DOHH2 (cell line): ENCODE results near the gene ZNF654.

Experiments used
- H3F3A ChIP-seq: fragments of 200-600 bp; sonication (generic), shearing (Covaris generic); 2 replicates; pipeline ENCODE4 v1.6.0; 2016; ENCODE audit warnings: antibody characterized with exemption, mild to moderate bottlenecking; ENCODE audit not compliant: control insufficient read depth, insufficient read depth
- H3K27ac ChIP-seq: fragments of 200-600 bp; sonication (generic); 2 replicates; pipeline ENCODE4 v1.5.1; 2014; ENCODE audit warnings: low read depth, mild to moderate bottlenecking, low read length, moderate library complexity
- H3K27me3 ChIP-seq: fragments of 200-600 bp; sonication (generic); 2 replicates; pipeline ENCODE4 v1.6.1; 2014; ENCODE audit warnings: mild to moderate bottlenecking, low read length, mixed read lengths; ENCODE audit not compliant: control insufficient read depth
- H3K36me3 ChIP-seq: fragments of 200-600 bp; sonication (generic); 2 replicates; pipeline ENCODE4 v1.6.1; 2014; ENCODE audit warnings: mild to moderate bottlenecking, low read length, moderate library complexity, mixed read lengths; ENCODE audit not compliant: control insufficient read depth
- H3K4me1 ChIP-seq: fragments of 200-600 bp; sonication (generic); 2 replicates; pipeline ENCODE4 v1.6.1; 2014; ENCODE audit warnings: mild to moderate bottlenecking, low read length, mixed read lengths; ENCODE audit not compliant: control insufficient read depth
- H3K4me2 ChIP-seq: fragments of 200-600 bp; sonication (generic); 2 replicates; pipeline ENCODE4 v1.6.0; 2014; ENCODE audit warnings: mild to moderate bottlenecking, low read length, moderate library complexity
- H3K4me3 ChIP-seq: fragments of 200-600 bp; sonication (generic); 2 replicates; pipeline ENCODE4 v1.5.1; 2014; ENCODE audit warnings: mild to moderate bottlenecking, low read length, mixed read lengths
- H3K79me2 ChIP-seq: fragments of 200-600 bp; sonication (generic); 2 replicates; pipeline ENCODE4 v1.6.1; 2014; ENCODE audit warnings: mild to moderate bottlenecking, low read length, mixed read lengths; ENCODE audit not compliant: control insufficient read depth
- H3K9me2 ChIP-seq: fragments of 200-600 bp; sonication (generic); replicated peaks from 2 replicates; pipeline ENCODE4 v1.6.1; 2014; ENCODE audit warnings: mild to moderate bottlenecking, low read length, mixed read lengths; ENCODE audit not compliant: control insufficient read depth
- H3K9me3 ChIP-seq: fragments of 200-600 bp; sonication (generic); 2 replicates; pipeline ENCODE4 v1.6.1; 2014; ENCODE audit warnings: antibody characterized with exemption, low read length, mixed read lengths; ENCODE audit not compliant: control insufficient read depth, insufficient read depth
- H4K20me1 ChIP-seq: fragments of 200-600 bp; sonication (generic); 2 replicates; pipeline ENCODE4 v1.6.0; 2014; ENCODE audit warnings: low read depth, mild to moderate bottlenecking, antibody characterized with exemption, low read length, moderate library complexity; ENCODE audit not compliant: control insufficient read depth, insufficient read depth
- CTCF ChIP-seq: fragments of 200-600 bp; sonication (generic); IDR thresholded peaks from one replicate; pipeline ENCODE4 v1.5.1; 2014; ENCODE audit warnings: antibody characterized with exemption, mild to moderate bottlenecking, low read depth, low read length; ENCODE audit not compliant: poor library complexity, severe bottlenecking
- EZH2phosphoT487 ChIP-seq: fragments of 200-600 bp; sonication (generic); IDR thresholded peaks from 2 replicates; pipeline ENCODE4 v1.6.1; 2017; ENCODE audit warnings: borderline replicate concordance, mild to moderate bottlenecking, antibody characterized with exemption, low read length, moderate library complexity, mixed read lengths

The ZNF654 gene

DNA sequence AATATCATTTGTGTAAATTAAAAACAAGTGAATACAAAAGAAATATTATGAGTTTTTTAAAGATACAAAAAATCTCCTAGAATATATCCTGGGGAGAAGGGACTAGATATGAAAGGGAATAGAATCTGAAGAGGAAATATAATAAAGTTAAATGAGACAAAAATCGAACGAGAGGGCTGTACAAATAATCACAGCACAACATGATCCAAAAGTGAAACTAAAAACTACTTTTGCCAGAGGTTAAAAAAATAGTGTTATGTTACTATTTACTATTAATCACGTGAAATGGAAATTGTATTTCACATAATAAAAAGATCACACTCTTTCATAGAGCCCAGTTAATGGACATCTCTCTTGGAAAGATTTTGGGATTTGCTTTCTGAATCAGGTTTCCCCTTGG, 28.8 kb upstream of the ZNF654 start:
- Histone ChIP-seq H3K4me2 (no peak overlapping the region), H3F3A (no peaks in the 10 kb centered on the region), H4K20me1 (no peaks in the 10 kb centered on the region), H3K79me2 (no peaks in the 10 kb centered on the region), H3K4me1 (peaks cover 11% of the 10 kb centered on the region), H3K27me3 (no peaks in the 10 kb centered on the region), H3K4me3 (no peak overlapping the region), H3K9me3 (no peaks in the 10 kb centered on the region; the same call in 1 of the 2 replicates), H3K9me2 (no peaks in the 10 kb centered on the region), H3K36me3 (no peaks in the 10 kb centered on the region), H3K27ac (no peak overlapping the region)
- TF ChIP-seq CTCF = no peak
- no peak for TF ChIP-seq EZH2phosphoT487

GRCh38 chr3:88031642-88032077, 27.4 kb upstream of the ZNF654 start:
- Histone ChIP-seq H3F3A (no peaks in the 10 kb centered on the region), H3K27me3 (no peaks in the 10 kb centered on the region), H3K9me3 (no peaks in the 10 kb centered on the region; the same call in 1 of the 2 replicates), H3K4me1 (peaks cover 11% of the 10 kb centered on the region), H3K79me2 (no peaks in the 10 kb centered on the region), H3K27ac (no peak overlapping the region), H3K4me3 (peak overlapping the region; percentile 66), H4K20me1 (no peaks in the 10 kb centered on the region), H3K9me2 (no peaks in the 10 kb centered on the region), H3K4me2 (peak overlapping the region; percentile 62), H3K36me3 (no peaks in the 10 kb centered on the region)
- TF ChIP-seq EZH2phosphoT487 = no peak
- no peak for TF ChIP-seq CTCF

GRCh38 chr3:88032245-88032644, 26.8 kb upstream of the ZNF654 start:
- Histone ChIP-seq H3K27me3 (no peaks in the 10 kb centered on the region), H3K4me1 (peaks cover 11% of the 10 kb centered on the region), H3K9me2 (no peaks in the 10 kb centered on the region), H3K9me3 (no peaks in the 10 kb centered on the region; the same call in 1 of the 2 replicates), H3K4me2 (peak overlapping the region; percentile 62), H3K36me3 (no peaks in the 10 kb centered on the region), H4K20me1 (no peaks in the 10 kb centered on the region), H3K4me3 (peak overlapping the region; percentile 66), H3F3A (no peaks in the 10 kb centered on the region), H3K27ac (no peak overlapping the region), H3K79me2 (no peaks in the 10 kb centered on the region)
- no peak for TF ChIP-seq CTCF
- TF ChIP-seq EZH2phosphoT487 = no peak

GRCh38 chr3:88033079-88033478, 26.0 kb upstream of the ZNF654 start:
- TF ChIP-seq EZH2phosphoT487 (no peak), CTCF (no peak)

More at GRCh38 chr3:88033079-88033478, 26.0 kb upstream of the ZNF654 start:
- H3K9me3 ChIP-seq = no peaks in the 10 kb centered on the region; the same call in 1 of the 2 replicates
- no peaks in the 10 kb centered on the region for H3K9me2 ChIP-seq
- peaks cover 11% of the 10 kb centered on the region for H3K4me1 ChIP-seq
- no peak overlapping the region for H3K4me3 ChIP-seq
- H3K4me2 ChIP-seq = no peak overlapping the region
- H4K20me1 ChIP-seq = no peaks in the 10 kb centered on the region
- no peaks in the 10 kb centered on the region for H3K27me3 ChIP-seq
- no peaks in the 10 kb centered on the region for H3K36me3 ChIP-seq
- H3K27ac ChIP-seq = no peak overlapping the region
- H3K79me2 ChIP-seq = no peaks in the 10 kb centered on the region
- no peaks in the 10 kb centered on the region for H3F3A ChIP-seq
